Endodermal cell (in vitro differentiated cells): ENCODE data around the gene NLGN1. TPM values are rescaled to one million over a fixed set of nuclear protein-coding genes. Genes with fewer than 3 reads are reported as not detected.

Experiments
- DNase-seq: peaks from one replicate; pipeline ENCODE4 v3.0.0-alpha.2; 2017
- H3K27ac ChIP-seq: 2 replicates; pipeline ENCODE4 v1.5.1; 2013; ENCODE audit warnings: mild to moderate bottlenecking, low read depth, low read length, moderate library complexity
- H3K27me3 ChIP-seq: 2 replicates; pipeline ENCODE4 v1.6.1; 2013; ENCODE audit warnings: mild to moderate bottlenecking, low read length, moderate library complexity; ENCODE audit not compliant: insufficient read depth, control insufficient read depth, poor library complexity, severe bottlenecking
- H3K36me3 ChIP-seq: 2 replicates; pipeline ENCODE4 v1.7.0; 2013; ENCODE audit warnings: mild to moderate bottlenecking, low read length, moderate library complexity; ENCODE audit not compliant: control insufficient read depth, insufficient read depth
- H3K4me1 ChIP-seq: one replicate; pipeline ENCODE4 v1.7.0; 2013; ENCODE audit warnings: low read length; ENCODE audit not compliant: control insufficient read depth, insufficient read depth
- H3K4me3 ChIP-seq: 2 replicates; pipeline ENCODE4 v1.5.1; 2013; ENCODE audit warnings: mild to moderate bottlenecking, low read length, moderate library complexity
- H3K9ac ChIP-seq: 2 replicates; pipeline ENCODE4 v1.6.1; 2013; ENCODE audit warnings: mild to moderate bottlenecking, low read length, moderate library complexity; ENCODE audit not compliant: poor library complexity, severe bottlenecking; ENCODE audit errors: extremely low read depth
- H3K9me3 ChIP-seq: 2 replicates; pipeline ENCODE4 v1.6.1; 2013; ENCODE audit warnings: mild to moderate bottlenecking, low read length, moderate library complexity; ENCODE audit not compliant: control insufficient read depth
- H3K27ac Mint-ChIP-seq: 2 replicates; pipeline ENCODE4 v1.8.0; 2020; ENCODE audit warnings: mixed read lengths
- H3K27me3 Mint-ChIP-seq: 2 replicates; pipeline ENCODE4 v1.8.0; 2021; ENCODE audit warnings: mild to moderate bottlenecking, mixed read lengths; ENCODE audit not compliant: insufficient read depth
- H3K36me3 Mint-ChIP-seq: 2 replicates; pipeline ENCODE4 v1.8.0; 2020; ENCODE audit warnings: low read depth, mixed read lengths
- H3K4me1 Mint-ChIP-seq: 2 replicates; pipeline ENCODE4 v1.8.0; 2020; ENCODE audit warnings: mixed read lengths
- H3K4me3 Mint-ChIP-seq: 2 replicates; pipeline ENCODE4 v1.8.0; 2020; ENCODE audit warnings: mild to moderate bottlenecking, moderate library complexity, mixed read lengths
- H3K9me3 Mint-ChIP-seq: 2 replicates; pipeline ENCODE4 v1.8.0; 2020; ENCODE audit warnings: mild to moderate bottlenecking, mixed read lengths
- WGBS, 2 experiments: methylation state at CpG; one replicate each; pipeline versions ENCODE4 v1.1.5 to v1.1.7; 2013; ENCODE audit warnings: missing lambda C conversion rate in 2 of 2, mixed read lengths in 1 of 2; ENCODE audit not compliant: insufficient coverage in 1 of 2, insufficient read length in 1 of 2; 5-methylcytosine and 5-hydroxymethylcytosine counted together
- total RNA-seq, 2 donors: library from RNA; stranded (reverse); fragmentation: NEBNext Ultra II Directional in 1 of 2; extraction: Animal tissue kit (Norgen Biotek cat#: 25700) in 1 of 2; gene quantifications; 2 replicates in 1 of 2; 3 replicates in 1 of 2; pipeline ENCODE4 v1.2.1, GENCODE V29; 2021
- TF ChIP-seq, protein P1 (sequence below): fragments of 200-600 bp; sonication (generic); conservative IDR thresholded peaks from 2 replicates; pipeline ENCODE4 v1.5.0; 2021; ENCODE audit warnings: antibody characterized with exemption, mild to moderate bottlenecking

NLGN1 gene
- total RNA-seq, 2 donors from 2014 or later = 3.4 to 14.3 TPM

DNA sequence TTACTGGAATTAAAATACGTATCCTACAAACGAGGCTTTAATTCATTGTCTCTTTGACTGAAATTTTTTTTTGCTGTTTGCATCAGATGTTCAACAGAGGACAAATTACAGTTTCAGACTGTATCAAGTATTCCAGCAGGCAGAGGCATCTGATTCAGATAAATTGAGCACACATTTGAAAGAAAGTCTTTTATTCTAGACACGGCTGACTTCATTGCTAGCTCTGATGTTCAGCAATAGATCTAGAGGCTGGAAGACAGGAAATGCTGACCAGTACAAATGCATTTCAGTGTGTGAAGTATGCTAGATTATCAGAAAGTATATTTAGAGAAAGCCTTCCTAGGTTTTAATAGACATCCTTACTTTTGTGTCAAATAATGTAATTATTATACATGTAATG, 472.2 kb downstream of the NLGN1 start:
- WGBS, 2 experiments = 87 to 92% methylated on average over 3 of the region's 3 CpGs
- Histone ChIP-seq H3K36me3 (no peaks in the 10 kb centered on the region), H3K27me3 (no peaks in the 10 kb centered on the region), H3K27ac (no peak overlapping the region), H3K4me3 (no peak overlapping the region), H3K9ac (no peak overlapping the region), H3K4me1 (no peaks in the 10 kb centered on the region), H3K9me3 (peaks cover 6% of the 10 kb centered on the region)
- Mint-ChIP-seq H3K4me1 (peaks cover 11% of the 10 kb centered on the region), H3K9me3 (no peaks in the 10 kb centered on the region), H3K27me3 (no peaks in the 10 kb centered on the region), H3K27ac (no peak overlapping the region), H3K4me3 (no peak overlapping the region), H3K36me3 (peaks cover 2% of the 10 kb centered on the region)
- DNase-seq = no peak
- TF ChIP-seq, protein P1, sequence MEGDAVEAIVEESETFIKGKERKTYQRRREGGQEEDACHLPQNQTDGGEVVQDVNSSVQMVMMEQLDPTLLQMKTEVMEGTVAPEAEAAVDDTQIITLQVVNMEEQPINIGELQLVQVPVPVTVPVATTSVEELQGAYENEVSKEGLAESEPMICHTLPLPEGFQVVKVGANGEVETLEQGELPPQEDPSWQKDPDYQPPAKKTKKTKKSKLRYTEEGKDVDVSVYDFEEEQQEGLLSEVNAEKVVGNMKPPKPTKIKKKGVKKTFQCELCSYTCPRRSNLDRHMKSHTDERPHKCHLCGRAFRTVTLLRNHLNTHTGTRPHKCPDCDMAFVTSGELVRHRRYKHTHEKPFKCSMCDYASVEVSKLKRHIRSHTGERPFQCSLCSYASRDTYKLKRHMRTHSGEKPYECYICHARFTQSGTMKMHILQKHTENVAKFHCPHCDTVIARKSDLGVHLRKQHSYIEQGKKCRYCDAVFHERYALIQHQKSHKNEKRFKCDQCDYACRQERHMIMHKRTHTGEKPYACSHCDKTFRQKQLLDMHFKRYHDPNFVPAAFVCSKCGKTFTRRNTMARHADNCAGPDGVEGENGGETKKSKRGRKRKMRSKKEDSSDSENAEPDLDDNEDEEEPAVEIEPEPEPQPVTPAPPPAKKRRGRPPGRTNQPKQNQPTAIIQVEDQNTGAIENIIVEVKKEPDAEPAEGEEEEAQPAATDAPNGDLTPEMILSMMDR = no peak

DNA sequence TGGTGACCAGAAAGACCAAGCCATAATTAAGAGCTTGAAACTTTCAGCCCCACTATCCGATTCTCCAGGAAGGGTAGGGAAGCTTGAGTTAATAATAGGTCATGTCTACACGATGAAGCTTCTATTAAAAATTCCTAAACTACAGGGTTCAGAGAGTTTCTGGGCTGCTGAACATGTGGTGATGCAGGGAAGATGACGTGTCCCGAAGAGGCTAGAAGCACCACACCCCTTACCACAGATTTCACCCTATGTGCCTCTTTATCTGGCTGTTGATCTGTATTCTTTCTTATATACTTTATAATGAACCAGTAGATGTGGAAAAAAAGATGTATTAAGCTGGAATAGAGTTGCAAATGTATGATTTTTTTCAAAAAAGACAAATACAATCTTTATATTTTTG, 473.4 kb downstream of the NLGN1 start:
- no peak overlapping the region for H3K27ac ChIP-seq
- DNase-seq = no peak
- H3K36me3 ChIP-seq = no peaks in the 10 kb centered on the region
- peaks cover 4% of the 10 kb centered on the region for H3K4me1 ChIP-seq
- TF ChIP-seq, protein P1 = no peak
- no peak overlapping the region for H3K4me3 Mint-ChIP-seq
- 96% methylated on average over 2 of the region's 4 CpGs; no CpG with 5 or more reads in 1 of the 2 experiments for WGBS, 2 experiments
- peaks cover 10% of the 10 kb centered on the region for H3K4me1 Mint-ChIP-seq
- no peaks in the 10 kb centered on the region for H3K27me3 Mint-ChIP-seq
- peaks cover 6% of the 10 kb centered on the region for H3K9me3 ChIP-seq
- no peak overlapping the region for H3K9ac ChIP-seq
- H3K36me3 Mint-ChIP-seq = peaks cover 2% of the 10 kb centered on the region
- H3K27ac Mint-ChIP-seq = no peak overlapping the region
- no peaks in the 10 kb centered on the region for H3K9me3 Mint-ChIP-seq
- no peak overlapping the region for H3K4me3 ChIP-seq
- no peaks in the 10 kb centered on the region for H3K27me3 ChIP-seq

DNA sequence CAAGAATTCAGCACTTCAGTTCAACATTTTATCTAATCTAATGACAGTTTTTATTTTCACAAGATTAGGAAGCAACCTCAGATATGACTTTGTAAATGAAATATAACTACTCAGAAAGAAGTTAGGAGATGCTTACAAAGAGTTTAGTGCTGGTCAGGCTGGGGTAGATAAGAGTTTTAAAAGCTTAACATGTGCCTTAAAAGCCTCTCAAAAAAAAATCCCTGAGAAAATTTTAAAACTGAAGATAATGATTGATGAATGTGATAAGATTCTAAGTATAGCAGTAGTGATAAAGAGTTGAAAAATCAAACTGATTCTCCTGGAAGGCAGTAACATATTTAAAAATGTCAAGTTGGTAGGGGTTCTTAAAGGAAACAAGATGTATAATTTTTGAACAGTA, 478.2 kb downstream of the NLGN1 start:
- Histone ChIP-seq H3K27me3 (no peaks in the 10 kb centered on the region), H3K9me3 (peaks cover 6% of the 10 kb centered on the region), H3K36me3 (no peaks in the 10 kb centered on the region), H3K4me1 (peaks cover 4% of the 10 kb centered on the region), H3K27ac (no peak overlapping the region), H3K4me3 (no peak overlapping the region), H3K9ac (no peak overlapping the region)
- H3K9me3 Mint-ChIP-seq = no peaks in the 10 kb centered on the region
- peaks cover 7% of the 10 kb centered on the region for H3K4me1 Mint-ChIP-seq
- TF ChIP-seq, protein P1 = no peak
- no peak for DNase-seq
- H3K27me3 Mint-ChIP-seq = no peaks in the 10 kb centered on the region
- H3K36me3 Mint-ChIP-seq = peaks cover 2% of the 10 kb centered on the region
- peak overlapping the region; percentile 33 for H3K27ac Mint-ChIP-seq
- no peak overlapping the region for H3K4me3 Mint-ChIP-seq
